ENCODE data around the gene FRMD3.

Gene FRMD3

GRCh38 chr9:83327323-83327722, 210.9 kb downstream of the FRMD3 start:
- no peak for DNase-seq

GRCh38 chr9:83323148-83323547, 215.1 kb downstream of the FRMD3 start:
- no peak for DNase-seq

GRCh38 chr9:83322438-83322837, 215.8 kb downstream of the FRMD3 start:
- no peak for DNase-seq

GRCh38 chr9:83317244-83317643, 221.0 kb downstream of the FRMD3 start:
- DNase-seq, result no peak

- DNase-seq, result no peak
Measured at GRCh38 chr9:83315649-83316048, 222.6 kb downstream of the FRMD3 start.

GRCh38 chr9:83313781-83314180, 224.4 kb downstream of the FRMD3 start:
- no peak for DNase-seq

GRCh38 chr9:83312537-83312936, 225.7 kb downstream of the FRMD3 start:
- no peak for DNase-seq

GRCh38 chr9:83307066-83307724, 231.0 kb downstream of the FRMD3 start:
- no peak for DNase-seq

- DNase-seq, result no peak
Measured at GRCh38 chr9:83304686-83305085, 233.5 kb downstream of the FRMD3 start.

GRCh38 chr9:83299571-83299970, 238.6 kb downstream of the FRMD3 start:
- DNase-seq, result no peak

GRCh38 chr9:83299094-83299493, 239.1 kb downstream of the FRMD3 start:
- DNase-seq, result no peak

GRCh38 chr9:83296123-83296522, 242.1 kb downstream of the FRMD3 start:
- no peak for DNase-seq

- DNase-seq, result no peak
Measured at GRCh38 chr9:83294816-83295215, 243.4 kb downstream of the FRMD3 start.

- DNase-seq, result no peak
Measured at GRCh38 chr9:83291196-83291595, 247.0 kb downstream of the FRMD3 start.

GRCh38 chr9:83290692-83291091, 247.5 kb downstream of the FRMD3 start:
- DNase-seq, result no peak

GRCh38 chr9:83287021-83287420, 251.2 kb downstream of the FRMD3 start:
- no peak for DNase-seq

GRCh38 chr9:83285445-83286225, 252.6 kb downstream of the FRMD3 start:
- DNase-seq, result no peak

GRCh38 chr9:83284746-83285145, 253.5 kb downstream of the FRMD3 start:
- no peak for DNase-seq

- DNase-seq, result no peak
Measured at GRCh38 chr9:83283528-83283927, 254.7 kb downstream of the FRMD3 start.

- DNase-seq, result no peak
Measured at GRCh38 chr9:83281306-83282255, 256.6 kb downstream of the FRMD3 start.

GRCh38 chr9:83280790-83281189, 257.4 kb downstream of the FRMD3 start:
- DNase-seq, result no peak

GRCh38 chr9:83280268-83280667, 257.9 kb downstream of the FRMD3 start:
- DNase-seq, result no peak

- DNase-seq, result no peak
Measured at GRCh38 chr9:83274787-83275186, 263.4 kb downstream of the FRMD3 start.

All from CD4-positive, alpha-beta T cell treated with Interleukin-6 for 4 hours (primary cell).